Vagina (tissue), 2 donors: Measurements from ENCODE around the gene MKRN2.

Source experiments
- CTCF ChIP-seq, 3 experiments: fragments of 450-650 bp in 2 of 3; fragments of 200-600 bp in 1 of 3; sonication (generic) in 1 of 3; IDR thresholded peaks; one replicate each; pipeline ENCODE4 v1.5.1; 2017 to 2019; ENCODE audit warnings: antibody characterized with exemption in 3 of 3, mild to moderate bottlenecking in 2 of 3, moderate library complexity in 2 of 3
- POLR2A ChIP-seq, 2 donors: fragments of 450-650 bp; IDR thresholded peaks; one replicate each; pipeline ENCODE4 v1.6.1; 2017; ENCODE audit warnings: antibody characterized with exemption in 2 of 2, mild to moderate bottlenecking in 2 of 2, moderate library complexity in 2 of 2
- POLR2AphosphoS5 ChIP-seq, 2 donors: sonication (generic); formaldehyde crosslinking; IDR thresholded peaks; one replicate each; pipeline ENCODE4 v1.9.0; 2017; ENCODE audit warnings: antibody characterized with exemption in 2 of 2, mild to moderate bottlenecking in 2 of 2, low read depth in 1 of 2; ENCODE audit not compliant: insufficient read depth in 1 of 2

DNA sequence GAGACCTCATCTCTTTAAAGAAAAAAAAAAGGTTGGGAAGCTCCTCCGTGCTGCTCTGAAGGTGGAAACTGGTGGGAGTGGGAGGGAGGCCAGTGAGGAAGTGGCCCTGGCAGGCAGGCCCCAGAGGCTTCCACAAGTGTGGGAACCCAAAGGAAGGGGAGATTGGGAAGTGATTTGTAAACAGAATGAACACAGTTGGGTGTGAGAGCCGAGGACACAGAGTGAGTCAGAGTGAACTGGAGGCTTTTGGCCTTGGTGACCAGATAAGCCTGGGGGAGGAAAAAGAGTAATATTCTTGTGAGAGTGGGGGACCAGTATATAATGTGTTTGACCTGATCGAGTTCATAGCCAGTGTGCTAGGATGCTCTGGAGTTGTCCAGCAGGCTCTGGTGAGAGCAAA, 23.0 kb downstream of the MKRN2 start:
- TF ChIP-seq CTCF (IDR thresholded peaks at IDR 0.05), result no peak
- TF ChIP-seq POLR2A (IDR thresholded peaks at IDR 0.05), result no peak
- TF ChIP-seq POLR2AphosphoS5 (IDR thresholded peaks at IDR 0.05; ENCODE audit: insufficient read depth in 1 of 2, low read depth in 1 of 2), result no peak
